H54 (cell line): ENCODE measurements around the gene CFAP45.

Experiments used
- DNase-seq: peaks from one replicate; pipeline ENCODE4 v3.0.0; 2011; ENCODE audit warnings: low spot score, mixed read lengths; ENCODE audit not compliant: insufficient read length
- FAIRE-seq: peaks from 3 replicates; lab custom pipeline; 2011; peaks lifted over from hg19 to GRCh38; lab: Jason Lieb, UNC
- POLR2A ChIP-seq: IDR thresholded peaks from 2 replicates; pipeline ENCODE4 v1.6.1; 2011; ENCODE audit warnings: low read depth, mild to moderate bottlenecking, low read length

The CFAP45 gene

GRCh38 chr1:159931795-159932173 is 31.8 kb upstream of the CFAP45 start:
- DNase-seq (no peak), FAIRE-seq (no peak)
- TF ChIP-seq POLR2A = no peak

- TF ChIP-seq POLR2A = no peak
- no peak for FAIRE-seq
- no peak for DNase-seq
Measured at GRCh38 chr1:159931101-159931794, 31.3 kb upstream of the CFAP45 start.

DNA sequence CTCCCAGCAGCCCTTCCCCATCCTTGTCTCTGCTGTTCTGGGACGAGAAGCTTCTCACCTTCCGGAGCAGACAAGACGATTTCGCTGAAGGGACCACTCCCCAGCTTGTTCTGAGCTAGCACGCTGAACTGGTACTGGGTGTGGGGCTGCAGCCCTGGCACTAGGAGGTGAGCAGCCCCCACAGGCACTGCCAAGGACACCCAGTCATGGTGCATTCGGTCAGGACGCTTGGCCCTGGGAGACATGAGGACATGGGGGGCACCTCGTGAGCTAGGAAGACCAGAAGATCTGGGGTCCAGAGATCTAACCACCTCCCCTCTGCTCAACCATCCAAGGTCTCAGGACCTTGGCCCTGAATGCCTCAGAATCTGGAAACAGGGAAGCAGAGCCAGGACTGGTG is 30.7 kb upstream of the CFAP45 start:
- no peak for FAIRE-seq
- TF ChIP-seq POLR2A = no peak
- DNase-seq = no peak

DNA sequence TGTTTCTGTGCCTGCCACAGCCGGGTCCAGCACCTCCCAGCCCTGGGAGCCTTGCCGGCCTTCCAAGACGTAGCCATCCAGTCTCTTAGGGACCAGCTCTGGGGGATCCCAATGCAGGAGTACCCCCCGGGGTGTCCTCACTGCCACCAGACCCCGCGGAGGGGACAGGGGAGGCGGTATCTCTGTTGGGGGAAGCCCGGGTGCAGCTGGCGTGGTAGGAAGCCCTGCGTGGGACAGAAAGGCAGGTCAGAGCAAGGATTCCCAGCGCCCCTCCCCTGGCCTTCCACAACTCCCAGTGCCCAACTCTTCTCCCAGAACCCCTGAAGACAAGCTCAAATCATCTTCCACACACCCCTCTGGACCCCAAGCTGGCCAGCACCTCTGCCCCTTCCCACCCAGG is 30.3 kb upstream of the CFAP45 start:
- no peak for TF ChIP-seq POLR2A
- FAIRE-seq (no peak), DNase-seq (no peak)

- TF ChIP-seq POLR2A = no peak
- FAIRE-seq = no peak
- DNase-seq = no peak
Measured at GRCh38 chr1:159929155-159930051, 29.4 kb upstream of the CFAP45 start.

DNA sequence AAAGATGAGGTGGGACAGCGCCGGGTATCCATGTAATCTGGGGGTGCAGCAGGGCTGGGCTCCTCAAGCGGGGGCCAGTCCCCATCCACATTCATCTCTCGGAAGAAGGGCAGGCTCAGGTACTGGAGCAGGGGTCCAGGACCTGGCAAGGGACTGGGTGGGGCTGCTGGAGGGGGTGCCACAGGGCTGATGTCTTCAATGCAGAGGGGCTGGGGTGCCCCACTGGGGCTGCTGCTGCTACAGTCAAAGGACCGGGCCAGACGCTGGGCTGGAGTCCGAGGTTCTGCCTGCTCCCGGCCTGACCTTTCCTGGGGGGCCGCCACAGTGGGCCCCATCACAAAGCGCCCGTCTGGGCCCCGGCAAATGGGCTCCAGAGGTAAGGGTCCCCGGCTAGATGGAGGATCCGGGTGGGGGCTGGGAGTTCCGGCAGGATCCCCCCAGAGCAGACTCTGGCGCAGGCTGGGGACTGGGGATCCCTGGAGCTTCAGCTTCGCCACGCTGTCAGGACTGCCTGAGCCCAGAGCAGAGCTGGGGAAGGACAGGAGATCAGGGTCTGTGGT is 28.6 kb upstream of the CFAP45 start:
- DNase-seq (no peak), FAIRE-seq (no peak)
- TF ChIP-seq POLR2A = no peak

- FAIRE-seq (no peak), DNase-seq (no peak)
- TF ChIP-seq POLR2A = no peak
Measured at GRCh38 chr1:159927849-159928431, 28.0 kb upstream of the CFAP45 start.

DNA sequence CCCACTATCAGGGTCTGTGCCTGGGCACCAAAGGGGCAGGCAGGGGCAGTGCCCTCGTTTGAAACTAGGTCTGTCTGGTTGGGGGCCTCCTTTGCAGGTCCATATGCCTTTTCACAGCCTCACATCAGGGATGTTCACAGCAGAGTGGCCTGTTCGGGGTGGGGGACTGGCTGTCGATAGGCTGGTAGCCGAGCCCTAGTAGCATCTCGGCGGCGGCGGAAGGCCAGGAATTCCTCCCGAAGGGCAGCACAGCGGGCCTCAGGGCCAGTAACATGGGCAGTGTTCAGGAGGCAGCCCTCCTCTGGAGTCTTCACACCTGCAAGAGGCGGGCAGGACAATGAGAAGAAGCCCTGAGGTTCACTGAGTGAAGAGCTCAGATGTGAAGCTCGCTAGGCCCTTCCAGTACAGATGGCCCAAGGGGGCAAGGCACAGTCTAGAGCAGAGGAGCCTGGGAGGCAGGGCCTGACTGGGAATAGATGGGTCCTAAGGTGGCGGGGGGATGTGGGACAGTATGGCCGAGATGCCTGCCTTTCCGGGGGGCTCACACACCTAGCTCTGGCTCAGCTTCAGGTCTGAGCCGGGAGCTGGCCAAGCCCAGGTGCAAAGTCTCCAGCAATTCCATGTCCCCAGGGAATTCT is 27.4 kb upstream of the CFAP45 start:
- no peak for FAIRE-seq
- no peak for DNase-seq
- no peak for TF ChIP-seq POLR2A

DNA sequence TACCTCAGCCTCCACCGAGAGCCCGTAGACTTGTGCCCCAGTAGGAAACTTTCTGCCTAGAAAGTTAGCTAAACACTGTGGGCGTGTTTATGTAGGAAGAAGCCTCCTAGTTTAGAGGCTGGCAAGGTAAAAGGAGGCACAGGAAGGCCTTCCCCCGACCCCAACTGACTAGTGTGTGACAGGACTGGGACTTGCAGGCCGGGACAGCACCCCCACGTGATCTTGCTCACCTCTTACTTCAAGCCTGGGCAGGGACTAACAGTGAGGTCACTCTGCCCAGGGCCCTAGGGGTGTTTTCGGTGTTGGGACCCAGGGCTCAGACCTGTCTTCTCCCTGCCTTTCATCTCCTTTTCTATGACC is 25.7 kb upstream of the CFAP45 start:
- DNase-seq (peak; percentile 69), FAIRE-seq (no peak)
- TF ChIP-seq POLR2A = no peak

DNA sequence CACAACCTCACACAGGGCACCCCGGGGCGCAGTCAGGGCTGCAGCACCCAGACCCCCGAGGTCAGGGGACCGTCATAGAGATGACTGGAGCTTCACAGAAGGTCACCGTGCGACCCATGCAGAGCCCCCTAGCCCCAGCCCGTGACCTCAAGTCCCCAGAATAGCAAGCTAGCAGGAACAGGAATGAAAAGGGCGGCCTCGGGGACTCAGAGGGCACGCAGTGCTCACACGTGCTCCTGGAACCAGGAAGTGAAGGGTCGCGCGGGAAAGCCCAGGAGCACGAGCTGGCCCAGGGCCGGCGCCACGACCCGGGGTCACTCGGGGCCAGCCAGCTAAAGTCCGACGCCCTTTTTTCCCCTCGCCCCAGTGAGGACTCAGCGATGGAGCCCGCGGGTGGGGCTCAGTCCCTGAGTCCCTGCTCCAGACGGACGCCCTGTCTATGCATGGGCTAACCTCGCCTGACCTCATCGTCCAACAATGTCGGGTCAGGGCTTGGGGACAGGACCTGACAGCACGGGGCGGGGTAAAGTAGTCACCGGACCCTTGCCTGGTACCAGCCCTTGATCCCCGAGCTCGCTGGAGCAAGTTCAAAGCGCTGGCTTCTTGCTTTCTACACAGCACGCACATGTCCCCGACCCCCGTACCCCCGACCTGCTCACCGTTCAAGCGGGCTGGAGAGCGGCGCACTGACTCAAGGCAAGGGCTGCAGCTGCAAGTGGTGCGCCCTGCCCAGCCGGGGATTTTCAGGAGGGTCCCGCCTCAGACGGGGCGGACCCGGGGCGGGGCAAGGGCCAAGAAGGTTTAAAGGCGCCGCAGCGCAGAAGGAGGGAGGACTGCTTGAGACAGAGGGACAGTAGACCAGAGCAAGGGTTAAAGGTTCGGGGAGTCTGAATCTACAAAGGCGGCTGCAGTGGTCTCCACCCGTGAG is 25.1 kb upstream of the CFAP45 start, which contains the start of gene TAGLN2:
Gene TAGLN2 (minus strand): TSS at position 717 of the 928 bp plus-strand sequence. CDS start 4,998 bp downstream, outside the sequence.
- FAIRE-seq = no peak
- peak; percentile 100 for TF ChIP-seq POLR2A
- peak; percentile 95 for DNase-seq

- peak; percentile 64 for TF ChIP-seq POLR2A
- DNase-seq (peak; percentile 95), FAIRE-seq (no peak)
Measured at GRCh38 chr1:159924025-159924790, 24.2 kb upstream of the CFAP45 start.

DNA sequence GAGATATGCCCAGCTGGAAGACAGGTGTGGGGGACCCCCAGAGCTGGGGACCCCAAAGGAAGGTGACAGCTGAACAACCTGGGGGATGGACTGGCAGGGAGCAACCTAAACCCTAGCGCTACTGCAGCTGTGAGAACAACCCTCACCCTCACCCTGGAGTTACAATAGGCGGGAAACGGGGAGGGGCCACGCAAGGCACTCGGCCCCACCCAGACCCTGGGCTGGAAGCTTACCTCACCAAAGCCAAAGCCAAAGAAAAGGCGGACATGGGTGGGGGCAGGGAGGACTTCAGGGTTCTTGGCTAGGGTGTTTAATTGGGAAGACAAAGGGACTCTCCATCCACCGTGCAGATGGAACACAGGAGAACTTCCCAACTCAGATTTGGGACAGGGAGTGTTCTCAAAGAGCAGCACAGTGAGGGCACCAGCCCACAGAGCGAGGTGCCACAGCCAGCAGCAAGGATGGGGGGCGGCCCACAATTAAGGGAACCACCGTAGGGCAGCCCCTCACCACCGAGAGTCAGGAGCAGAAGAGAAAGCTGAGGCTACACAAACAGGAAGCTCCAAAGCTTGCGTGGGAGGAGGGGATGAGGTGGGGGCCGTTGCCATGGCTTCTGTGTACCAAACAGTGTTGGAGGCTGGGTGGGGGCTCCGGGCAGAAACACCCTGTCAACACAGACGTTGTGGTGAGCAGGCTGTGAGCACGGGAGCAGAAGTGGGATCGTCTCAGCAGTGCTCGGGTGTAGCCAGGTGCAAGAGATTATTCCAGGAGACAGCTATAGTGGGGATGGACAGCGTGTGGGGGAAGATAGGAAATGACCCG is 23.4 kb upstream of the CFAP45 start:
- peak; percentile 67 for TF ChIP-seq POLR2A
- FAIRE-seq (no peak), DNase-seq (peak; percentile 92)
